Stimulated activated CD4-positive, alpha-beta T cell treated with anti-CD3 and anti-CD28 coated beads, Interleukin-1b, Interleukin-23, amount 100 ng/mL, for 24 hours (primary cell): ENCODE results near the gene THPO.
A peak's percentile ranks its signal among the peaks of the same experiment; 100 is the strongest.

Experiments
- DNase-seq, 4 experiments: peaks; one replicate each; pipeline ENCODE4 v3.0.0-alpha.2; 2020; ENCODE audit warnings: low read depth in 4 of 4, low spot score in 1 of 4

THPO gene

GRCh38 chr3:184384856-184385422, 6.9 kb upstream of the THPO start:
- no peak for DNase-seq

GRCh38 chr3:184384342-184384741, 6.3 kb upstream of the THPO start:
- DNase-seq: no peak

GRCh38 chr3:184383033-184383740, 5.2 kb upstream of the THPO start:
- no peak for DNase-seq

- no peak for DNase-seq
Measured at GRCh38 chr3:184382326-184383032, 4.5 kb upstream of the THPO start.

- DNase-seq: no peak
Measured at GRCh38 chr3:184381261-184382224, 3.5 kb upstream of the THPO start.

GRCh38 chr3:184380627-184381260, 2.7 kb upstream of the THPO start:
- no peak for DNase-seq

- no peak for DNase-seq
Measured at GRCh38 chr3:184380185-184380626, 2.2 kb upstream of the THPO start.

- no peak for DNase-seq
Measured at GRCh38 chr3:184379358-184380184, 1.6 kb upstream of the THPO start, which contains the start of gene CHRD. TSS of gene CHRD (plus strand) at chr3:184380054. CDS start at chr3:184380319, 265 bp downstream.

- no peak for DNase-seq
Measured at GRCh38 chr3:184378651-184379357, 797 bp upstream of the THPO start.

- no peak for DNase-seq
Measured at GRCh38 chr3:184377374-184377773, 633 bp downstream of the THPO start.

GRCh38 chr3:184375747-184376461, 2.1 kb downstream of the THPO start:
- no peak for DNase-seq

GRCh38 chr3:184373422-184373821, 4.6 kb downstream of the THPO start:
- DNase-seq: no peak

GRCh38 chr3:184372911-184373310, 5.1 kb downstream of the THPO start:
- no peak for DNase-seq

- DNase-seq: no peak
Measured at GRCh38 chr3:184372296-184372821, 5.6 kb downstream of the THPO start.

- DNase-seq: peak in 2 of 4 experiments; percentile 40
Measured at GRCh38 chr3:184371570-184372018, 6.4 kb downstream of the THPO start.

- no peak for DNase-seq
Measured at GRCh38 chr3:184368586-184369183, 9.3 kb downstream of the THPO start.

GRCh38 chr3:184368116-184368515, 9.9 kb downstream of the THPO start:
- DNase-seq: no peak
